HuH-7.5 (cell line): ENCODE data around the gene ZBTB7C.

Experiments
- DNase-seq: peaks from one replicate; pipeline ENCODE4 v3.0.0; 2011; ENCODE audit warnings: low spot score

ZBTB7C gene

DNA sequence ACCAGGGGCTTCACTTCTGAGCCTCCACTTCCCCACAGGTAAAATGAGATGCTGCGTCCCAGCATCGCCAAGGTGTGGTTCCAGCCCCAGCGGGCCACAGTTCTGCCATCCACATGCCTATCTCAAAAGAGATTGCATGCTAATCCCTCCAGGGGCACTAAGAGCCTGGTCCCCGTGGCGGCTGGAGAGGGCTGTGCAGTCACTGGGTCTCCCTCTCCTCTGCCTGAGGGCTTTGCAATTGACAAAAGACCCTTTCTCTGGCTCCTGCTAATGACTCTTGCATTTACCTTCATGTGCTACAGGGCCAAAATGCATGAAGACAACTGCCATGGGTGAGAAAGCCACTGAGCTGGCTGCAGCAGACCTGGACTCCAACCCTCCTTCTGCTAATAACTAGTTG lies 18.5 kb downstream of the ZBTB7C start:
- DNase-seq = no peak

- DNase-seq = no peak
Observed at GRCh38 chr18:48388478-48388877, 20.7 kb downstream of the ZBTB7C start.

GRCh38 chr18:48387300-48387699 lies 21.9 kb downstream of the ZBTB7C start:
- no peak for DNase-seq

GRCh38 chr18:48385596-48385995 lies 23.6 kb downstream of the ZBTB7C start:
- DNase-seq = no peak

GRCh38 chr18:48376934-48377333 lies 32.2 kb downstream of the ZBTB7C start:
- DNase-seq = no peak

DNA sequence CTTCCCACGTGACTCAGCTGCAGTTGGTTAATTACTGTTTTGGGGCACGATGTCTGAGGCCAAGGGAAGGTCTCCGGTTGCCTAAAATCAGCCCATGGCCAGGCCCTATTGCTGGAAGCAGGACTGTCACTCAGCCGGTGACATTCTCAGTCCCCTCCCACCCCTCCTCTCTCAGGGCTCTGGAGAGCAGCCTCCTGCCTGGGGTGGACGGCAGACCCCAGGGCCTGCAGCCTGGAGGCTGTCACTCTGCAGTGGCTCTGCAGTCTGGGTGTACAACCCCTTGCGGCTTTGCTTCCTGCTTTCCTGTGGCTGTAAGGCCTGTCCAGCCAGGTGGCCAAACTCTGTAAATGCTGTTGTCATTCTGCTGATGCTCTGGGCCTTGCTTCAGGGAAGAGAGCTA lies 32.8 kb downstream of the ZBTB7C start:
- DNase-seq = no peak

GRCh38 chr18:48375150-48375800 lies 33.9 kb downstream of the ZBTB7C start:
- no peak for DNase-seq

GRCh38 chr18:48374423-48375149 lies 34.6 kb downstream of the ZBTB7C start:
- no peak for DNase-seq

DNA sequence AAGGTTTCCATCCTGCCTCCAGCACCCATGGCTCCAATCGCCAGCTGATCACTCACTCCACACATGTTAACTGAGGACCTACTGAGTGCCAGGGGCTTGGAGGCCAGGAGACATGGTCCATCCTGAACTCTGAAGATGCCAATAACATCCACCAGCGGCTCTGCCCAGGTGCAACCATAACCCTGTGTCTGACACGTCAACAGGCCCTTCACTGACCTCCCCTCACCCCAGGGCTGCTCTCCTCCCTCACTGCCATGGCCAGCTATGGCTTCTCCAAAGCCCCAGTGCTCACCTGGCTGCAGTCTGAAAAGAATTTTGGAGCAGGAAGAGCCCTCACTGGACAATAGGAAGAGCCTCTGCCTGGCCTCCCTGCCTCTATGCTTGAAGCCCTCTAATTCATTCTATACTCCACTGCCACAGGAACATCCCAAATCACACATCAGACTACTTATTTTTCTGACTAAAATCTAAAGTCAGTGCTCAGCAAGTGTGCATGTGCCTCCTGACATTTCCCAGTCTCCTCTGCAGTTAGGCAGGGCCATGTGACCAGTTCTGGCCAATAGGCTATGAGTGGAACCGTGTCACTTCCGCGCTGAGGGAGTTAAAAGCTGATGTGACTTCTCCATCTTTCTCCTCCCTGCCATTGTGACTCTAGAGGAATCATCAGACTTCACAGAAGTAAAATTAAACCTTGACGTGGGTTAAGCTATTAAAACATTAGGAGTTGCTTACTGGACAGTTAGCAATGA lies 37.2 kb downstream of the ZBTB7C start:
- DNase-seq = no peak

GRCh38 chr18:48367557-48367956 lies 41.6 kb downstream of the ZBTB7C start:
- DNase-seq = no peak

GRCh38 chr18:48365965-48366364 lies 43.2 kb downstream of the ZBTB7C start:
- DNase-seq = no peak

DNA sequence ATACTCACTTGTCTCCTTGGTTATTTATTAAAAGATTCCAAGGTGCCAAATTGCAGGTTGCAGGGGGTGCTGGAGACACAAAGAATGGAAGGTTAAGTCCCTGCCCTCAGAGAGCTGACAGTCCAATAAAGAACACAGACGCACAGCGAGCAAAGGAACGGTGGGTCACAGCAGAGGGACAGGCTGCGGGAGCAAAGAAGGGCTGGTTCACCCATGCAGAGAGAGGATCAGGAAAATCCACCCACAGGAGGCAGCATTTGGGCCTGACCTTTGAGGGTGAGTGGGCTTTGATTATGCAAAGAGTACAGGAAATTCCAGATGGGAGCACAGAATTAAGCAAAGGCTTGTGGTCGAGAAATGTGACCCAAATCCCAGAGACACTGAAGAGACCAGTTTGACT lies 45.0 kb downstream of the ZBTB7C start:
- no peak for DNase-seq

DNA sequence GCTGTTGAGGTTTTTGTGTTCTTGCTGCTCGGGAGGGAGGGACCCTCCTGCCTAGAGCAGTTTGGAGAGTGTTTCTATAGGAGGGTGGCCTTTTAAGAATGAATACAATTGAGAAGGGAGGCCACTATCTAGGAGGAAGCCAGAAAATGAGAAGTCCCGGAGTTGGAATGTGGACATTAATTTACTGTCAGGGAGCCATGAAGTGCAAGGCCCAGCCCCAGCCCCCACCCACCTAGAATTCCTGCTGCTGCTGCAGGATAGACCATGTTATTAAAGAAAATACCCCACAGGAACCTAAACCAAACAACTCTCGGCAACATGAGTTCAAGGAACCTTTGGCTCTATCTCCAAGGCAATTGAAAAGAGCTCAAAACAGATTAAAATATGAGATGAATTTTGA lies 46.0 kb downstream of the ZBTB7C start:
- DNase-seq = no peak

DNA sequence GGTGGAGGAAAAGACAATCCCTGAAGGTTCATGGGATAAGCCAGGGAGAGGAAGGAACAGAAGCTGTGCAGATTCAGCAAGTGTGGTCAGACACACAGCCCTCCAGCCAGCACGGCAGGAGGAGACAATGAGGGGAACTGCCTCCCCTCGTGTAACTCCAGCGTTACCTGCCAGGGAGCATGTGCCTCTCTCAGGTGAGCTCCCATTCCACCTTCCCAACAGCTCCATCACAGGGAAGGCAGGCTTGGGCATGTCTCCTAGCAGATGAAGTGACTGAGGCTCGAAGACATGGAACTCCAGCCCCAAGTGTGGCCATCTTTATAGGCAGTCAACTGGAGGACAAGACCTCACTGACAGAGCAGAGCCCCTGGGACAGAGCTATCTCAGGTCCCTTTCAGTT lies 47.4 kb downstream of the ZBTB7C start:
- no peak for DNase-seq

- DNase-seq = no peak
Observed at GRCh38 chr18:48360376-48361021, 48.7 kb downstream of the ZBTB7C start.

- DNase-seq = no peak
Observed at GRCh38 chr18:48359626-48360025, 49.6 kb downstream of the ZBTB7C start.

- no peak for DNase-seq
Observed at GRCh38 chr18:48358868-48359267, 50.3 kb downstream of the ZBTB7C start.

DNA sequence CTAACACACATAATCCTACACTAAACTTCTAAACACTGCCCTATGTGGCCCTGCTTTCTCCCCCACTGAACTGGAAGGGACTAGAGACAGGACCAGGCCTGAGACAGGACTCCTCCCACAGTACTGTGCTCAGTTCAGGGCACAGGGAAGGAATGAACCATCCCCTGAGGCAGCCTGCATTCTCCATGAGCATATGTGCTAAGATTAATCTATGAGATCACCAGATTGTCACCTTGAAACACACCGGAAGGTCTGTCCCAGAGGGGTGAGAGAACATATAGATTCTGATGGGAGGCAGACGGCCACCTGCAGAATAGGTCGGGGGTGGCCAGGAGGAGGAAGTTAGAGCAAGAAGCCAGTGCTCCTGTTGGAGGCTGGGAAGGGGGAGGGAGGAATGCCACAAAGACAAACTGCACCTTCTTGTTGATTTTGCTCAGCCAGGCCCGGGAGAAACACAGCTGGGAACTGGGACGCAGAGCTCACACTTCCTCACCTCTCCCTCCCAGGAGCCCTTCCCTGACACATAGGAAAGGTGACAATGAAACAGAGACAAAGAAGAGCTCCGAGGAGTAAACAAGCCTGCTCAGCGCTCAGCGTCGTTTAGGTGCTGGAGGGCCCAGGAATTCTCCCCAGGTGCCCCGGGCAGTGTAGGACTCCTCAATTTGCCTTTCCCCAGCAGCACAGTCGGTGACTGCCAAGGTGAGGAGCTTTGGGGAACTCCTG lies 52.1 kb downstream of the ZBTB7C start:
- no peak for DNase-seq

GRCh38 chr18:48356151-48356745 lies 52.9 kb downstream of the ZBTB7C start:
- no peak for DNase-seq

DNA sequence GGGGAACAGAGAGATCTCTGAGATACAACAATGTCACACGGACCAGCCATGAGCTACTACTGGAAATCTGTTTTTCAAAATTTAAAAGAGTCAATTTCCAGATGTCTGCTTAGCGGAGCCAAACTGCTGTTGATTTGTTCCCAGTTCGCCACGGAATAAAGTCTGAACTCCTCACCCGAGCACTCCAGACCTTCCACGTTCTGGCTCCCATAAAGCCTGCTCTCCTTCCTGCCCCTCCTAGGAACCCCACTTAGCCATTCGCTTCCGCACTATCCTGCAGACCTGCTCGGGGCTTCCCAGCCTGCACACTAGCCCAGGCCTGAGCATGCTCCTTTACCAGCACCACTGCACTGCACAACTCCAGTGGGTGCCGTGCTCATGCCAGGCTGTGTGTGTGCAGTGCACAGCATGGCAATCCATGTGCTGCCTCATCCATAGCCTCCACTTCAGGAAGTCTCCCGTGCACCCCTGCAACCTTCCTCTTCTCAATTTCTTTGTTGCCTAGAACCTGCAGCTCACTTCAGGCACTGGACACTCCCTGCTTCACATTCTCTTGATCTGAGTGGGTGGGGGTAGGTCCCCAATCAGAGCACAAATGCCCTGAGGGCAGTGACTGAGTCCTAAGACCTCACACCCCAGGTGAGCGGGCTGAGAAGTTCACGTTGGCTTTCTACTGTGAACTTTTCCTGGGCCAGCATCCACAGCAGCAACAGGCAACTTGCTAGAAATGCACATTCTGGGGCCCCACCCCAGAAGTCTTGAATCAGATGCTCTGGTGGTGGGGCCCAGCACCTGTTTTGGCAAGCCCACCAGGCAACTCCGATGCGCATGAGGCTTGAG lies 53.7 kb downstream of the ZBTB7C start:
- no peak for DNase-seq
